ENCODE data around the gene PDE4B. TPM values are rescaled to one million over a fixed set of nuclear protein-coding genes. Genes with fewer than 3 reads are reported as not detected.

Gene PDE4B
- total RNA-seq, 2 donors from 2014 or later, result 23.6 to 53.9 TPM

DNA sequence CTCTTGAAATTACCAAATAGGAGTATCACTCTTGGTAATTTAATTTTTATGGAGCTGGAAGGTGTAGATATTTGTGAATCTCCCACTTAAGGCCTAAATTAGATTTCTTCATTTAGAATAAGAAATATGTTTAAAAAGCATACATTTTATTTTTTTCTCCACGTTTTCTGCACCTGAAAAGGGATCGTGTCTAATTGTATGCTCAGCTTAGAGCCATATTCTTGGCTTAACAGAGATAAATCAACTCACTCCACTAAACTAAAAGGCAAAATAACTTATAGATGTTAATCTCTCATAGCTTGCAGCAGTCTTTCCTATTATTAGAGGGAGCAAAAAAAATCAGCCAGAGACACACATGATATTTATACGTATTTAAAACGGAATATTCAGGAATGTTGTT is 404.4 kb downstream of the PDE4B start:
- H3K36me3 Mint-ChIP-seq (ENCODE audit: insufficient read depth in 2 of 2), result peaks cover 1 to 3% of the 10 kb centered on the region in 2 donors

GRCh38 chr1:66197785-66198184 is 405.1 kb downstream of the PDE4B start:
- H3K27me3 Mint-ChIP-seq (ENCODE audit: low read depth), result no peaks in the 10 kb centered on the region
- ATAC-seq (replicated peaks in 1 of 2) (no peak), DNase-seq (no peak)
- peaks cover 0 to 1% of the 10 kb centered on the region in 2 donors for H3K9me3 Mint-ChIP-seq
- no peak overlapping the region for H3K4me3 Mint-ChIP-seq
- H3K36me3 Mint-ChIP-seq (ENCODE audit: insufficient read depth in 2 of 2), result peaks cover 0 to 3% of the 10 kb centered on the region in 2 donors
- H3K4me1 Mint-ChIP-seq (ENCODE audit: low read depth), result no peaks in the 10 kb centered on the region
- H3K27ac Mint-ChIP-seq, result no peak overlapping the region

More for the DNA sequence above, 404.4 kb downstream of the PDE4B start:
- Mint-ChIP-seq H3K4me3 (no peak overlapping the region), H3K27ac (no peak overlapping the region), H3K27me3 (ENCODE audit: low read depth) (no peaks in the 10 kb centered on the region), H3K9me3 (peaks cover 0 to 1% of the 10 kb centered on the region in 2 donors), H3K4me1 (ENCODE audit: low read depth) (no peaks in the 10 kb centered on the region)
- ATAC-seq (replicated peaks in 1 of 2) (no peak), DNase-seq (no peak)

- H3K36me3 Mint-ChIP-seq (ENCODE audit: insufficient read depth in 2 of 2), result peaks cover 7 to 12% of the 10 kb centered on the region in 2 donors
- H3K9me3 Mint-ChIP-seq, result peaks cover 4 to 9% of the 10 kb centered on the region in 2 donors
- H3K27ac Mint-ChIP-seq, result no peak overlapping the region
- peaks cover 5% of the 10 kb centered on the region for H3K27me3 Mint-ChIP-seq (ENCODE audit: low read depth)
- H3K4me3 Mint-ChIP-seq, result no peak overlapping the region
- ATAC-seq (replicated peaks in 1 of 2), result no peak
- no peaks in the 10 kb centered on the region for H3K4me1 Mint-ChIP-seq (ENCODE audit: low read depth)
- no peak for DNase-seq
Observed at GRCh38 chr1:66206563-66207144, 414.0 kb downstream of the PDE4B start.

DNA sequence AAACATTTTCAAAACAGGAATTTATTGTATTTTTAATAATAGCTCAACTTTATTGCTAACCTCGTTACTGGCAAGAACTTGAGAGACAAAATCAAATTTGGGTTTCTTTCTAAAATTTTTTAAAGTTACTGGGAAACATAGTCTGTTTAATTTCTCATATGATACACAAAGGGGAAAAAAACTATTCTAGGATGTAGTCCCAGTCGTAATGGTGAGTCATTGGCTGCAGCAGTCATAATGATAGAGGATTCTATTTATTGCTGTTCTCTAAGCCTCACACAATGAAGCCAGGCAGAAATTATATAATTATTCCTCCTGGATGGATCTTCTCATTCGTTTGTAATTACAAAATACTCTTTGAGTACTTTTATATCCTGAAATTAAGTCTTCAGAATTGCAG is 414.8 kb downstream of the PDE4B start:
- Mint-ChIP-seq H3K4me1 (ENCODE audit: low read depth) (no peaks in the 10 kb centered on the region), H3K27ac (no peak overlapping the region), H3K9me3 (peaks cover 4 to 9% of the 10 kb centered on the region in 2 donors), H3K27me3 (ENCODE audit: low read depth) (peaks cover 5% of the 10 kb centered on the region), H3K4me3 (no peak overlapping the region), H3K36me3 (ENCODE audit: insufficient read depth in 2 of 2) (peaks cover 7 to 12% of the 10 kb centered on the region in 2 donors)
- DNase-seq (no peak), ATAC-seq (replicated peaks in 1 of 2) (no peak)

DNA sequence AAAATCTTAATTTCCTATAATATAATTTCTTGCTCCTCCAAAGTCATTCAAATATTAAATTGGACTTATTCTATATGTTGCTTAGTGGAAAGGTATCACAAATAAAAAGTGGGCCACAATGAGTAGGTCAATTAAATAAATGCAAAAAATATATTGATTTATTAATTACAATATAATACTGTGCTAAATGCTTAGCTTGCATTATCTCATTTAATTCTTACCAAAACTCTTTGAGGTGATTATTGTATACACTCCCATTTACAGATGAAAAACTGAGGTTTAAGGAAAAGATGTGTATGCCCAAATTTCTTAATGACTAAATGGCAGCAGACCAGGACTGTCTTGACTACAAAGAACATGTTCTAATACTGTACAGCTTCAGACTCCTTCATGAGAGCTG is 415.9 kb downstream of the PDE4B start:
- peaks cover 4 to 6% of the 10 kb centered on the region in 2 donors for H3K9me3 Mint-ChIP-seq

GRCh38 chr1:66210635-66211244 is 418.0 kb downstream of the PDE4B start:
- no peak for ATAC-seq (replicated peaks in 1 of 2)
- Mint-ChIP-seq H3K27ac (no peak overlapping the region), H3K36me3 (ENCODE audit: insufficient read depth in 2 of 2) (peaks cover 0 to 2% of the 10 kb centered on the region in 2 donors), H3K4me1 (ENCODE audit: low read depth) (peaks cover 13% of the 10 kb centered on the region), H3K4me3 (no peak overlapping the region), H3K9me3 (peaks cover 0 to 2% of the 10 kb centered on the region in 2 donors), H3K27me3 (ENCODE audit: low read depth) (peaks cover 5% of the 10 kb centered on the region)
- no peak for DNase-seq

More for the DNA sequence above, 415.9 kb downstream of the PDE4B start:
- Mint-ChIP-seq H3K4me1 (ENCODE audit: low read depth) (no peaks in the 10 kb centered on the region), H3K36me3 (ENCODE audit: insufficient read depth in 2 of 2) (peaks cover 5 to 11% of the 10 kb centered on the region in 2 donors), H3K27ac (no peak overlapping the region), H3K27me3 (ENCODE audit: low read depth) (peaks cover 5% of the 10 kb centered on the region), H3K4me3 (no peak overlapping the region)
- DNase-seq (no peak), ATAC-seq (replicated peaks in 1 of 2) (no peak)

- H3K36me3 Mint-ChIP-seq (ENCODE audit: insufficient read depth in 2 of 2), result peaks cover 0 to 2% of the 10 kb centered on the region in 2 donors
- H3K4me1 Mint-ChIP-seq (ENCODE audit: low read depth), result peaks cover 13% of the 10 kb centered on the region
- peaks cover 0 to 2% of the 10 kb centered on the region in 2 donors for H3K9me3 Mint-ChIP-seq
- no peak overlapping the region for H3K27ac Mint-ChIP-seq
- no peak overlapping the region for H3K4me3 Mint-ChIP-seq
- ATAC-seq (replicated peaks in 1 of 2) (no peak), DNase-seq (no peak)
- H3K27me3 Mint-ChIP-seq (ENCODE audit: low read depth), result peaks cover under 1% of the 10 kb centered on the region
Observed at GRCh38 chr1:66211521-66211920, 418.8 kb downstream of the PDE4B start.

DNA sequence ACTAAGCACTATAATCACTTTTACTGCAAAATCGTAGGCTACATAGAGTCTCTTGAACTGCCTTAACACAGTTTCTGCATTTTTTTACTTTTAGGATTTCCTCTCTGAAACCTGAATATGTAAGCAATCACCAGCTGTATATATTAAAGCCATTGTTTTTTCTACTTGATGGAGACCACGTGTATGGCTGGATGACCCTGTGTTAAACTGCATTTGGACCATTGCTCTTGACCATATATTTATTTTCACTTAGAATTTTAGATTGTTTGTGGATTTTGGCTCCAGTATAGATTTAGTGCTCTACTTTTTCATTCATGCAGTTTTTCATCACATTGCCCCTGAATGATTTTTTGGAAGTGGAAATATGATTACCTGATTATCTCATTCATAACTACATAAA is 420.8 kb downstream of the PDE4B start:
- DNase-seq (no peak), ATAC-seq (replicated peaks in 1 of 2) (no peak)
- Mint-ChIP-seq H3K27me3 (ENCODE audit: low read depth) (no peaks in the 10 kb centered on the region), H3K27ac (no peak overlapping the region), H3K9me3 (peaks cover 0 to 2% of the 10 kb centered on the region in 2 donors), H3K4me3 (no peak overlapping the region), H3K36me3 (ENCODE audit: insufficient read depth in 2 of 2) (peaks cover 0 to 2% of the 10 kb centered on the region in 2 donors), H3K4me1 (ENCODE audit: low read depth) (peaks cover 13% of the 10 kb centered on the region)

DNA sequence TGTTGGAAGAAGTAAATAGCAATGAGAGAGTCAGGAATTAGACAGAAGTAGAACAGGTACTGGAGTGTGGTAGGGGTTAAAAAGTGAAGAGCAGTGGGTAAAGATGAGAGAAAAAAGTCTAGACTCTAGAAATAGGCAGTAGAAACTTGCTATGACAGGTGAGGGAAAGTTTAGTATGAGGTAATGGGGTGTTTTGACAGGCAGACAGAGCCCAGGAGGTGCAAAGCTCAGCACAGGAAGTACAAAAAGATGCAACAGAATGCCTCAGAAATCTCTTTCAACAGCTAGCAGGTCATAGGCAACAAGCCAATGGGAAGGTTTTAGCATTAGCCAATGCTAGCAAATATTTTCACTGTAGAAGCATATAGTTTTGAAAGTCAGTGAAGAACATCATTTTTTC is 422.2 kb downstream of the PDE4B start:
- DNase-seq (peak; percentile 29 to 46), ATAC-seq (replicated peaks in 1 of 2) (peak; percentile 97 to 98)
- peak overlapping the region; percentile 0 for H3K27ac Mint-ChIP-seq
- H3K27me3 Mint-ChIP-seq (ENCODE audit: low read depth), result no peaks in the 10 kb centered on the region
- H3K9me3 Mint-ChIP-seq, result peaks cover 0 to 2% of the 10 kb centered on the region in 2 donors
- peaks cover 0 to 2% of the 10 kb centered on the region in 2 donors for H3K36me3 Mint-ChIP-seq (ENCODE audit: insufficient read depth in 2 of 2)
- H3K4me3 Mint-ChIP-seq, result peak overlapping the region in 1 of 2 donors; percentile 0
- peaks cover 13% of the 10 kb centered on the region for H3K4me1 Mint-ChIP-seq (ENCODE audit: low read depth)

DNA sequence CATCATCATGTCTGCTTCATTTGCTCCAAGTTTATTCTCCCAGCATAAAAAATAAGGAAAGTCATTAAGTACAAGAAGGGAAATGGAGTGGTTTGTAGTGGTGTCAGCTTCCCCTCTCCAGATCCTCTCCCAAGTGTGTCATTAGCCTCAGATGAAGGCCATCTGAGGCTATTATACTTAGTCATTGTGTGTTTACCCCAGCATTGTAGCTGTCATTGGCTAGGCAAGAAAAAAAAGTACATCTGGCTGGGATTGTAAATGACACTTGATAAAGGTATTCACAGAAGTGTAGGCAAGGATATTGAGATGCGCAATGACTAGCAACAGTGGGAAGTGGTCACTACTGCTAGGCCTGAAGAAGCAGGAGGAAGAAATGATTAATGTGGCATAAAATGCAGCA is 424.3 kb downstream of the PDE4B start:
- Mint-ChIP-seq H3K9me3 (peaks cover 0 to 2% of the 10 kb centered on the region in 2 donors), H3K4me1 (ENCODE audit: low read depth) (peaks cover 13% of the 10 kb centered on the region)
- ATAC-seq (replicated peaks in 1 of 2), result no peak

GRCh38 chr1:66217561-66217960 is 424.9 kb downstream of the PDE4B start:
- no peaks in the 10 kb centered on the region for H3K27me3 Mint-ChIP-seq (ENCODE audit: low read depth)
- no peak overlapping the region for H3K4me3 Mint-ChIP-seq
- no peak for ATAC-seq (replicated peaks in 1 of 2)
- peaks cover 0 to 2% of the 10 kb centered on the region in 2 donors for H3K36me3 Mint-ChIP-seq (ENCODE audit: insufficient read depth in 2 of 2)
- no peak for DNase-seq
- H3K27ac Mint-ChIP-seq, result no peak overlapping the region
- H3K9me3 Mint-ChIP-seq, result peaks cover 0 to 2% of the 10 kb centered on the region in 2 donors
- H3K4me1 Mint-ChIP-seq (ENCODE audit: low read depth), result peaks cover 13% of the 10 kb centered on the region

More for the DNA sequence above, 424.3 kb downstream of the PDE4B start:
- peak overlapping the region; percentile 16 for H3K27ac Mint-ChIP-seq
- DNase-seq, result no peak
- H3K4me3 Mint-ChIP-seq, result no peak overlapping the region
- no peaks in the 10 kb centered on the region for H3K27me3 Mint-ChIP-seq (ENCODE audit: low read depth)
- peaks cover 0 to 2% of the 10 kb centered on the region in 2 donors for H3K36me3 Mint-ChIP-seq (ENCODE audit: insufficient read depth in 2 of 2)

GRCh38 chr1:66220477-66220876 is 427.8 kb downstream of the PDE4B start:
- H3K4me3 Mint-ChIP-seq, result no peak overlapping the region
- no peak for DNase-seq
- H3K27ac Mint-ChIP-seq, result no peak overlapping the region
- ATAC-seq (replicated peaks in 1 of 2), result no peak
- H3K36me3 Mint-ChIP-seq (ENCODE audit: insufficient read depth in 2 of 2), result peaks cover 0 to 2% of the 10 kb centered on the region in 2 donors
- peaks cover 8% of the 10 kb centered on the region for H3K27me3 Mint-ChIP-seq (ENCODE audit: low read depth)
- peaks cover 12% of the 10 kb centered on the region for H3K4me1 Mint-ChIP-seq (ENCODE audit: low read depth)
- peaks cover 0 to 2% of the 10 kb centered on the region in 2 donors for H3K9me3 Mint-ChIP-seq

DNA sequence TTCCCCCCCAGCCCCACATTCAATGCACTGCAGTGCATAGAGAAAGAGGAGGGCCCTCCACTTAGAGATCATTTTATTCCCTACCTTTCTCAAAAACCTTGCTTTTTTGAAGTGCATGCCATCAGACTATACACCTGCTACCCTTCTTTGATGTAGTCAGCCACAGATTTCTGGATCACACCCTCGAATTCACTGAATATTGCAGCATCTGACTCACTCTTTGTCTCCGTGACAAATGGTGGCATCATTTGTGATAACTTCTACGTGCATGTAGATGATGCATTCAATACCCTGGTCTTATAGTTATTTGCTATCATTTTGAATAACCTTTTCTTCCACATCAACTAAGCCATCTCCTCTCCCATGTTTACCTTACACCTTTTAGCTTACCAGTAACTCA is 431.0 kb downstream of the PDE4B start:
- Mint-ChIP-seq H3K4me3 (no peak overlapping the region), H3K27me3 (ENCODE audit: low read depth) (peaks cover 8% of the 10 kb centered on the region), H3K36me3 (ENCODE audit: insufficient read depth in 2 of 2) (no peaks in the 10 kb centered on the region), H3K9me3 (no peaks in the 10 kb centered on the region), H3K27ac (no peak overlapping the region), H3K4me1 (ENCODE audit: low read depth) (peaks cover 10% of the 10 kb centered on the region)
- no peak for DNase-seq
- ATAC-seq (replicated peaks in 1 of 2), result peak; percentile 81 to 95

All from activated T-cell treated with anti-CD3 and anti-CD28 coated beads, Interleukin-2, amount 50 U/mL, for 72 hours (primary cell).